ENCODE data around the gene OCLN.
"Not testable (repeated sequence)": the region's sequence is repeated elsewhere in the genome, so short reads cannot be mapped to it uniquely, and the experiment has no call there.

The OCLN gene

GRCh38 chr5:69454460-69455249 lies 37.9 kb upstream of the OCLN start:
- TF ChIP-seq CTCF (conservative IDR thresholded peaks at IDR 0.05; ENCODE audit: control insufficient read depth, insufficient read depth, low read depth, low read length), result no peak
- no peak for DNase-seq (ENCODE audit: low read depth)

GRCh38 chr5:69455428-69455988 lies 37.1 kb upstream of the OCLN start:
- not testable (repeated sequence) for DNase-seq (ENCODE audit: low read depth); H3K4me3 ChIP-seq (ENCODE audit: control insufficient read depth, low read depth, low read length)

More at GRCh38 chr5:69454460-69455249, 37.9 kb upstream of the OCLN start:
- H3K4me3 ChIP-seq (ENCODE audit: control insufficient read depth, low read depth, low read length), result no peak overlapping the region

GRCh38 chr5:69462170-69462569 lies 30.4 kb upstream of the OCLN start:
- no peak for DNase-seq (ENCODE audit: low read depth)
- no peak overlapping the region for H3K4me3 ChIP-seq (ENCODE audit: control insufficient read depth, low read depth, low read length)
- no peak for TF ChIP-seq CTCF (conservative IDR thresholded peaks at IDR 0.05; ENCODE audit: control insufficient read depth, insufficient read depth, low read depth, low read length)

- not testable (repeated sequence) for DNase-seq (ENCODE audit: low read depth); H3K4me3 ChIP-seq (ENCODE audit: control insufficient read depth, low read depth, low read length)
These were observed 26.2 kb upstream of the OCLN start for GRCh38 chr5:69466375-69466774.

- no peak overlapping the region for H3K4me3 ChIP-seq (ENCODE audit: control insufficient read depth, low read depth, low read length)
- peak; percentile 25 for DNase-seq (ENCODE audit: low read depth)
- TF ChIP-seq CTCF (conservative IDR thresholded peaks at IDR 0.05; ENCODE audit: control insufficient read depth, insufficient read depth, low read depth, low read length), result no peak
These were observed 25.0 kb upstream of the OCLN start for GRCh38 chr5:69467442-69468225.

GRCh38 chr5:69468631-69469030 lies 24.0 kb upstream of the OCLN start:
- H3K4me3 ChIP-seq (ENCODE audit: control insufficient read depth, low read depth, low read length), result no peak overlapping the region
- TF ChIP-seq CTCF (conservative IDR thresholded peaks at IDR 0.05; ENCODE audit: control insufficient read depth, insufficient read depth, low read depth, low read length), result no peak
- DNase-seq (ENCODE audit: low read depth), result no peak

GRCh38 chr5:69471516-69471915 lies 21.1 kb upstream of the OCLN start:
- H3K4me3 ChIP-seq (ENCODE audit: control insufficient read depth, low read depth, low read length); DNase-seq (ENCODE audit: low read depth): not testable (repeated sequence)

- H3K4me3 ChIP-seq (ENCODE audit: control insufficient read depth, low read depth, low read length); DNase-seq (ENCODE audit: low read depth): not testable (repeated sequence)
These were observed 20.0 kb upstream of the OCLN start for GRCh38 chr5:69472535-69473143.
